Colon (tissue), 2 donors: ENCODE measurements around the gene SPRR5.

Experiments used
- FAIRE-seq: peaks from 2 replicates; lab custom pipeline; 2012; peaks lifted over from hg19 to GRCh38; lab: Jason Lieb, UNC
- donor health status: control.
- donor health status: control.

Gene SPRR5

GRCh38 chr1:152946248-152946647, 758 bp upstream of the SPRR5 start:
- FAIRE-seq = no peak

- no peak for FAIRE-seq
Observed at GRCh38 chr1:152951711-152952110, 4.7 kb downstream of the SPRR5 start.

- no peak for FAIRE-seq
Observed at GRCh38 chr1:152953761-152954160, 6.8 kb downstream of the SPRR5 start.

- FAIRE-seq = no peak
Observed at GRCh38 chr1:152954436-152954835, 7.4 kb downstream of the SPRR5 start.

- no peak for FAIRE-seq
Observed at GRCh38 chr1:152957561-152957960, 10.6 kb downstream of the SPRR5 start.

GRCh38 chr1:152959273-152959672, 12.3 kb downstream of the SPRR5 start:
- no peak for FAIRE-seq

DNA sequence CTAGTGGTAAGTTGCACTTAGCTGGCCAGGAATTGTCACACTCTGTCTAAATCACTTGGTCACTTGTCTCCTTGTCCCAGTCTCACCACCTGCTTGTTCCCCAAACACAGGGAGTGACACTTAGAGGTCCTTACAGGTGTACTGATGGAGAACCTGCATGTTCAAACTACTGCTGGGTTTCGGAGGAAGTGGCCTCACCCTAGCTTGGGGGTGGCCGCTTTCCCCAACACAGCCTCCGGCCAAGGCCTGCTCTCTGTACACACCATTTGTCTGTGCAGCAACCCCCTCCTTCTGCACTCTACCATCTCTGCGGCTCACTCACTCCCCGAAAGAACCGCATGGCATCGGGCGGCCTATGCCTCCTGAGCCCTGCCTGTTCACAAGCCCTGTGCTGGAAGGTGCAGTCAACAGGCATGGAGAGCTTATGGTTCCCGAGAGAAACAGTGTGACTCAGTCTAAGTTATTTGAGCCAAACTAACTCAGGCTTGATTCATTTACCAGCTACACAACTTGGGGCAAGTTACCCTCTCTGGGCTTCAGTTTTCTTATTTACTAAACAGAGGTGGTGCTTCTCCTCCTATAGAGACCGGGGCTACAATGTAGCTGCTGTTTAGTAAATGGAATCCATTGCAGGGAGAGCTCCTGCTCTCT, 12.9 kb downstream of the SPRR5 start:
- no peak for FAIRE-seq

DNA sequence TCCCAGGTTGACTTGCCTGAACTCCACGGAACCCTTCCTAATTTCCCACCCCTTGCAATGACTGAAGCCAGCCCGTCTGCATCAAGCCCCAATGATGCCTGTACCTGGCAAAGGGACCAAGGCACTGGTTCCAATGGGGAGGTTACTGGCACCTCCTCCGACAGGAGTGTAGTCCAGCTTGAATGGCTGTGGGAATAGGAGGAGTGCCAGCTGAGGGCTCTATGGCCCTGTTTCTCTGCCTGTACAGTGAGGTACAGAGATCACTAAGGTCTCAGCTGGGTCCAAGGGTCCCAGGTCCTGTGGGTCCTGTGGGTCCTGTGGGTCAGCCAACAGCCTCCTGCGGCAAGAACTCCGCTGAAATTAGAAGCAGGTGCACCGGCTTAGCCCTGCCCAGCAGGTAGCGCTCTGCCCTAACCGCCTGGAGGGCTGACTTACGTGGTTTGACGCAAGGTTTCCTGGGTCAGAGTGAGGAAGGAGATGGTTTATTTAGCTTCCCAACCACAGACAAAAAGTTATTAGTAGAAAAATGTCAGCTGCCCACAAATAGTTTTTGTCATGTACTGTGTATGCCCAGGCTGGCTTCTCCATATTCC, 13.5 kb downstream of the SPRR5 start:
- no peak for FAIRE-seq

DNA sequence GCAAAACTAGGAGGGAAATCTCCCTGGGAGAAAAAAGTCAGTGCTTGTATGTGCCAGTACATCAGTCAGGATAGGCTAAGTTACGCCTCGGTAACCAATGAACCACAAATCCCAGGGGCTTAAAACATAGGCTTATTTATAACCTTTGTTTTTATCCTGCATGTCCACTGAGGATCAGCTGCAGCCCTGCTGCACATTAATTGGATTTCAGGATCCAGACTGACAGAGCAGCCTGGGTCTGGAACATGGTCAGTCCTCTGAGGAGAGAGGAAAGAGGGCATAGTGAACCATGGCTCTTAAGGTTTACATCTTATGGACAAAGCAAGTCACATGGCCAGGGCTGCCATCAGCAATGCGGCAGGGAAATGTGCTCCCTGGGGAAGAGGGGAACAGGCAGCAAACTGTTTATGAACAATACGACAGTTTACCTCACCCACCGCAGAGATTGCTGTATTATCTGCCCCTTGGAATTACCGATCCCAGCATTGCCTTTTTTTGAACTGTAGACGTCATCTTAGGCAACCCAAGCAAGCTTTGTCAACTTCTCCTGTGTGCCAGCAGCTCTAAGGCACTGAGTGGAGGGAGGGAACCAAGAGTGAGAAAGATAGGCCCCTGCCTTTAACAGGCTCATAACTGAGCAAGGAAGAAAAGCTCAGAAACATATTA, 14.4 kb downstream of the SPRR5 start:
- FAIRE-seq = no peak

DNA sequence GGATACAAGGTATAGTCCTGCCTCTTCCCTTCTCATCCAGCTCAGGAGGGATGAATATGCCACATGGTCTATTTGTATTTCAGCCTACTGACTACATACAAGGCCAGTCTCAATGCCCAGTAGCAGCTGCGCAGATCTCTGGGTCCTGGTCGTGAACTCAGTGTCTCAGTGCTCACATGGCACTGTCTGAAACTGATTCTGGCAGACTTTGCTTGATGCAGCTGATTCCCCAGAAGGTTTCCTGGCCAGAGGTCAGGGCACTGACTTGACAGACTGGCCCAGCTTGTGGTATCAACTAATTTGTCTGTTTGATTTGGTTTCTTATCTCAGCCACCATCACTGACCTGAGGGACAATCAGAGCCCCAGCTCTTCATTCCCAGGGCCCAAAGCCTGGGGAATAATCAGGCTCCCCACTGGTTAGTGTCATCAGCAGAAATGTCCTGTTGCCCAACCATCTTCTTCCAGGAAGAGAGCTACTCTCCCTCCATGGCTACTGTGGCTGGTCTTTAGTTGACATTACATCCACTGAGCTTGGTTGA, 15.9 kb downstream of the SPRR5 start:
- FAIRE-seq = no peak

- no peak for FAIRE-seq
Observed at GRCh38 chr1:152964536-152964935, 17.5 kb downstream of the SPRR5 start.

DNA sequence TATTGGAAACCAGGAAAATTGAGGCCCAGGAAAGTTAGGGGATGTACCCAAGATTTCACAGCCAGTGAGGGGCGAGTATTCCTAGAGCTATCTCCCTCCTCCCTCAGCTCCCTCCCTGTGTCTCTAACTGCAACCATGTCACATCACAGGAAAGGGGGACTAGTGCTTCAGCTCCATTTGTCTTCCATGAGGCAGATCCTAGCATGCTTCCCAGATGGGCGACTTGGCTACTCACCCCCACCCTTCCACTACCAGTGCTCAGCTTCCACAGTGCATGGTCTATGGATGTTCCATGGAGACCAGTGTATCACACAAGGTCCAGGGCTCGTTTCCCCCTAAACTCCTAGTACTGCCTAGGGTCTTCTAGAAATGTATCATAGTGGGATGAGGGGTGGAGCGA, 18.8 kb downstream of the SPRR5 start:
- no peak for FAIRE-seq

- no peak for FAIRE-seq
Observed at GRCh38 chr1:152967201-152967600, 20.2 kb downstream of the SPRR5 start.

DNA sequence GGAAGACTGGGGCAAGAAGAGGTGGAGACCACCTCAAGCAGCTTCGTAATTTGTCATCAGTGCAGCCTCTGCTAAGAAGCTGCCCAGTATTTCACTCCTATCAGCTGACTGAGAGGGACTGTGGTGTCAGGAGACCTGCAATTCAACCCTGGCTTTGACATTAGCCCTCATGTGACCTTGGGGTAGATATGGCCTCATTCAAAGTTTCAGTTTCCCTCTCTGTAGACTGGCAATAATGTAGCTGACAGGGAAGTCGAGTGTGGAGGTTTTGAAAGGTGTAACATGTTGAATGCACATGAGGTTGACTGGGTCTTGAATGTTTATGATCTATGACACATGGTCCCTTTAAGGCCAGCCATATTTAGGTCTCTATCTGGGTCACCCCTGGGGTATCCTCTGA, 21.2 kb downstream of the SPRR5 start:
- FAIRE-seq = no peak

GRCh38 chr1:152969036-152969435, 22.0 kb downstream of the SPRR5 start:
- no peak for FAIRE-seq

- FAIRE-seq = no peak
Observed at GRCh38 chr1:152970495-152970894, 23.5 kb downstream of the SPRR5 start, which contains the start of gene SPRR4. SPRR4 (plus strand) TSS chr1:152970648; CDS start chr1:152971891, 1,243 bp downstream.

DNA sequence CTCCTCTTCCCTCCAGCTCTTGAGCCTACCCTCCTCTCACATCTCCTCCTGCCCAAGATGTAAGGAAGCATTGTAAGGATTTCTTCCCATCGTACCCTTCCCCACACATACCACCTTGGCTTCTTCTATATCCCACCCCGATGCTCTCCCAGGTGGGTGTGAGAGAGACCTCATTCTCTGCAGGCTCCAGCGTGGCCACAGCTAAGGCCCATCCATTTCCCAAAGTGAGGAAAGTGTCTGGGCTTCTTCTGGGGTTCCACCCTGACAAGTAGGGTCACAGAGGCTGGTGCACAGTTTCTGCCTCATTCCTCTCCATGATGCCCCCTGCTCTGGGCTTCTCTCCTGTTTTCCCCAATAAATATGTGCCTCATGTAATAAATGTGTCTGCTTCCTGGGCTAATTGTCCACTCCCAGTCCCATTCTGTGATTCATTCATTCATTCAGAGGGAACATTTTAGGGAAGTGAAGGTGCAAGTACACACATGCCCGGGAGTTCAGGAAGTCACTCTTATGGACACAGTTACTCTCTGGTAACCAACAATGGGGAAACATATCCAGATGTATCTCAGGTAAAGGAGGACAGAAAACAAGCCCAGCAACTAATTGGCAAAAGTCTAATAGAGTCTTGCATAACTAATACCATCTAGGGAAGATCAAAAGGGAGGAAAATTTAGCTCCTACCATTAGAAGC, 25.3 kb downstream of the SPRR5 start:
- no peak for FAIRE-seq

- FAIRE-seq = no peak
Observed at GRCh38 chr1:152976688-152977087, 29.7 kb downstream of the SPRR5 start.

GRCh38 chr1:152977614-152978013, 30.6 kb downstream of the SPRR5 start:
- no peak for FAIRE-seq

DNA sequence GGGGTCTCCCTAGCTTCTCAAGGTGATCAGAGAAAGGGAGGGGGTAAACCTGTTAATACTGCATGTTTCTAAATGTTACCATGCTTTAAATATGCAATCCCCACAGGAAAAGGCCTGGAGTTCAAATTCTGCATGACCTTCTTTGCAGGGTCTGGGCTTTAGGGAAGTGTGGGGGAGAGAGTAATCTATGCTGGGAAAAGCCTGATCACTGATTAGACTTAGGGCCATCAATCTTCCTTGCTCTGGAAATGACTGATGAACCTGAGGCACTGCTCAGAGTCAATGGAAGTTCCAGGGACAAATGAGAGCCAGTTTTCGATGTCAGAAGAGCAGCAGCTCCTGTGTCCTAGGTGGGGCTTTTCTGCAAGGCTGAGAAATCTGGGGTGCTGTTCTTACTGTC, 33.7 kb downstream of the SPRR5 start:
- FAIRE-seq = no peak

- FAIRE-seq = no peak
Observed at GRCh38 chr1:152981146-152981871, 34.3 kb downstream of the SPRR5 start.

DNA sequence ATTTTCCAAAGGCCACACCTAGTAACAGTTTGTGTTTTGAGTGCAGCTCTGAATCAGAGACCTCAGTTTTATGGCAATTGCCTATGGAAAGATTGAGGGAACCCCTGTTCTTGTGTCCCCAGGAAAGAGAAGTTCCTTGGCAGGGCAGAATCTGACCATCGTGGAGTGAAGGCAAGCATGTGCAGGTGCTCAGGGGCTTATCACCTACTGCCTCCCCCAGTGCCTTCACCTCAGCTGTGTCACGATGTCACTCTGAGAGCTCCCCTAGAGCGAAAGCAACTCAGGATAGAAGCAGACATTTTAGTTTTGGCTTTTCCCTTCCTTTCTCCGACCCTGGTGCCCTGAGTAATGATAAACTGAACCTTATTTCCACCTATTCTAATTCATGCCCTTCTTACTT, 35.1 kb downstream of the SPRR5 start:
- no peak for FAIRE-seq
